CD8-positive, alpha-beta memory T cell (primary cell): Measurements from ENCODE around the gene LRRC58. TPM values are rescaled to one million over a fixed set of nuclear protein-coding genes. Genes with fewer than 3 reads are reported as not detected.

Experiments
- CTCF ChIA-PET: fragments of 350-600 bp; sonication (Branson Sonifier 250); formaldehyde crosslinking; loops from one replicate; lab custom pipeline; 2021; ENCODE audit warnings: antibody characterized with exemption; lab: Charles Lee
- POLR2A ChIA-PET: fragments of 350-600 bp; sonication (Branson Sonifier 250); formaldehyde crosslinking; loops from one replicate; lab custom pipeline; 2021; ENCODE audit warnings: antibody characterized with exemption; lab: Charles Lee
- DNase-seq, 5 donors: peaks; one replicate each; pipeline versions ENCODE4 v3.0.0 to v3.0.0-alpha.2; 2020 to 2022; ENCODE audit warnings: mixed read lengths in 1 of 5
- H3K27ac ChIP-seq: one replicate; pipeline ENCODE4 v1.7.0; 2013; ENCODE audit warnings: low read depth, mild to moderate bottlenecking, low read length, moderate library complexity
- H3K27me3 ChIP-seq: 2 replicates; pipeline ENCODE4 v1.7.0; 2013; ENCODE audit warnings: low read length, mild to moderate bottlenecking; ENCODE audit not compliant: insufficient read depth, poor library complexity, severe bottlenecking
- H3K36me3 ChIP-seq: 2 replicates; pipeline ENCODE4 v1.7.0; 2013; ENCODE audit warnings: mild to moderate bottlenecking, low read length, moderate library complexity; ENCODE audit not compliant: insufficient read depth
- H3K4me1 ChIP-seq: 2 replicates; pipeline ENCODE4 v1.7.0; 2013; ENCODE audit warnings: mild to moderate bottlenecking, low read length, moderate library complexity; ENCODE audit not compliant: insufficient read depth
- H3K4me3 ChIP-seq: 2 replicates; pipeline ENCODE4 v1.7.0; 2013; ENCODE audit warnings: mild to moderate bottlenecking, low read length
- H3K9me3 ChIP-seq: 2 replicates; pipeline ENCODE4 v1.7.0; 2013; ENCODE audit warnings: mild to moderate bottlenecking, low read length
- H3K27ac Mint-ChIP-seq, 8 donors: one replicate each; pipeline ENCODE4 v1.8.0; 2020 to 2021; ENCODE audit warnings: mixed read lengths in 8 of 8, mild to moderate bottlenecking in 6 of 8, inconsistent platforms in 3 of 8, moderate library complexity in 3 of 8
- H3K27me3 Mint-ChIP-seq, 2 donors: one replicate each; pipeline ENCODE4 v1.8.0; 2020 to 2021; ENCODE audit warnings: mixed read lengths in 2 of 2, mild to moderate bottlenecking in 1 of 2, moderate library complexity in 1 of 2
- H3K36me3 Mint-ChIP-seq, 3 donors: one replicate each; pipeline ENCODE4 v1.8.0; 2020 to 2021; ENCODE audit warnings: mixed read lengths in 3 of 3, inconsistent platforms in 1 of 3, mild to moderate bottlenecking in 1 of 3
- H3K4me1 Mint-ChIP-seq, 3 donors: one replicate each; pipeline ENCODE4 v1.8.0; 2020 to 2021; ENCODE audit warnings: mixed read lengths in 3 of 3, inconsistent platforms in 1 of 3, mild to moderate bottlenecking in 1 of 3
- H3K4me3 Mint-ChIP-seq, 7 donors: one replicate each; pipeline ENCODE4 v1.8.0; 2020 to 2021; ENCODE audit warnings: mixed read lengths in 7 of 7, mild to moderate bottlenecking in 6 of 7, moderate library complexity in 4 of 7, inconsistent platforms in 2 of 7
- H3K9me3 Mint-ChIP-seq, 5 donors: one replicate each; pipeline ENCODE4 v1.8.0; 2020 to 2022; ENCODE audit warnings: mixed read lengths in 5 of 5, mild to moderate bottlenecking in 3 of 5, moderate library complexity in 2 of 5, inconsistent platforms in 1 of 5
- polyA plus RNA-seq: library from polyadenylated mRNA; unstranded; fragments of 300-500 nt; fragmentation: Illumina TruSeq; gene quantifications from one replicate; pipeline ENCODE4 v1.2.3, GENCODE V29; 2021
- total RNA-seq, 2 experiments: library from RNA; stranded (reverse); gene quantifications; one replicate each; pipeline ENCODE4 v1.2.3, GENCODE V29; 2021

Gene LRRC58
- total and polyA plus RNA-seq, 3 experiments from 2014 or later: 8.0 to 37.9 (median 37.6) TPM

- Mint-ChIP-seq H3K4me1 (peaks cover 18 to 24% (median 24%) of the 10 kb centered on the region in 3 donors), H3K4me3 (peak overlapping the region in 1 of 7 donors; percentile 4), H3K27me3 (peaks cover 7 to 20% of the 10 kb centered on the region in 2 donors), H3K36me3 (peaks cover 0 to 13% (median 0%) of the 10 kb centered on the region in 3 donors), H3K27ac (no peak overlapping the region), H3K9me3 (no peaks in the 10 kb centered on the region)
- no peak overlapping the region for H3K27ac ChIP-seq
- ChIA-PET POLR2A (no interaction called here), CTCF (interaction anchor here (1.3 kb wide), 1 partner anchor 100 kb away, joined by 3 read pairs; no protein-coding TSS in a partner anchor)
- H3K9me3 ChIP-seq: no peaks in the 10 kb centered on the region
- H3K27me3 ChIP-seq: peaks cover 4% of the 10 kb centered on the region
- DNase-seq: no peak
- H3K4me1 ChIP-seq: peaks cover 17% of the 10 kb centered on the region
- H3K36me3 ChIP-seq: no peaks in the 10 kb centered on the region
- no peak overlapping the region for H3K4me3 ChIP-seq
Observed at GRCh38 chr3:120352017-120352416, 2.9 kb upstream of the LRRC58 start.

GRCh38 chr3:120350401-120350941 is 1.3 kb upstream of the LRRC58 start:
- no peaks in the 10 kb centered on the region for H3K36me3 ChIP-seq
- no peaks in the 10 kb centered on the region for H3K9me3 ChIP-seq
- ChIA-PET CTCF (interaction anchor here (1.0 to 2.1 kb wide), 6 partner anchors 13 to 1109 kb away, joined by 3 to 7 read pairs (median 4); no protein-coding TSS in a partner anchor), POLR2A (interaction anchor here (0.6 to 1.3 kb wide), 3 partner anchors 53 to 888 kb away, joined by 3 to 4 read pairs (median 3); no protein-coding TSS in a partner anchor)
- H3K9me3 Mint-ChIP-seq: no peaks in the 10 kb centered on the region
- no peak overlapping the region for H3K27ac ChIP-seq
- no peaks in the 10 kb centered on the region for H3K27me3 ChIP-seq
- peaks cover 26% of the 10 kb centered on the region for H3K4me1 ChIP-seq
- peak overlapping the region in 5 of 7 donors; percentile 40 to 97 (median 91) for H3K4me3 Mint-ChIP-seq
- H3K4me1 Mint-ChIP-seq: peaks cover 31 to 40% (median 40%) of the 10 kb centered on the region in 3 donors
- H3K36me3 Mint-ChIP-seq: peaks cover 0 to 24% (median 4%) of the 10 kb centered on the region in 3 donors
- no peak overlapping the region for H3K4me3 ChIP-seq
- no peak for DNase-seq
- peak overlapping the region in 1 of 8 donors; percentile 25 for H3K27ac Mint-ChIP-seq
- peaks cover 6 to 20% of the 10 kb centered on the region in 2 donors for H3K27me3 Mint-ChIP-seq

- H3K27ac Mint-ChIP-seq: peak overlapping the region; percentile 88 to 96 (median 93)
- H3K9me3 Mint-ChIP-seq: no peaks in the 10 kb centered on the region
- H3K4me1 Mint-ChIP-seq: peaks cover 38 to 47% (median 47%) of the 10 kb centered on the region in 3 donors
- CTCF ChIA-PET: interaction anchor here (1.0 to 2.1 kb wide), 12 partner anchors 8 to 1109 kb away, joined by 3 to 8 read pairs (median 4); no protein-coding TSS in a partner anchor
- H3K27me3 Mint-ChIP-seq: peaks cover 3 to 13% of the 10 kb centered on the region in 2 donors
- Histone ChIP-seq H3K27ac (peak overlapping the region; percentile 74), H3K4me3 (peak overlapping the region; percentile 86), H3K9me3 (no peaks in the 10 kb centered on the region), H3K27me3 (no peaks in the 10 kb centered on the region), H3K36me3 (no peaks in the 10 kb centered on the region), H3K4me1 (peaks cover 33% of the 10 kb centered on the region)
- DNase-seq: no peak
- H3K36me3 Mint-ChIP-seq: peaks cover 0 to 24% (median 5%) of the 10 kb centered on the region in 3 donors
- H3K4me3 Mint-ChIP-seq: peak overlapping the region; percentile 91 to 97 (median 93)
- POLR2A ChIA-PET: interaction anchor here (0.7 to 2.1 kb wide), 5 partner anchors 10 to 887 kb away, joined by 3 to 24 read pairs (median 4); partner anchors contain the start of gene GSK3B
Observed at GRCh38 chr3:120349855-120350125, 636 bp upstream of the LRRC58 start.

GRCh38 chr3:120348065-120348990 is 826 bp downstream of the LRRC58 start:
- Mint-ChIP-seq H3K27me3 (peaks cover 0 to under 1% of the 10 kb centered on the region in 2 donors), H3K4me3 (peak overlapping the region; percentile 91 to 97 (median 93)), H3K27ac (peak overlapping the region; percentile 68 to 94 (median 90)), H3K36me3 (peaks cover 0 to 26% (median 8%) of the 10 kb centered on the region in 3 donors), H3K9me3 (no peaks in the 10 kb centered on the region), H3K4me1 (peaks cover 50 to 61% (median 61%) of the 10 kb centered on the region in 3 donors)
- H3K27me3 ChIP-seq: no peaks in the 10 kb centered on the region
- peaks cover 45% of the 10 kb centered on the region for H3K4me1 ChIP-seq
- H3K36me3 ChIP-seq: no peaks in the 10 kb centered on the region
- peak overlapping the region; percentile 74 for H3K27ac ChIP-seq
- CTCF ChIA-PET: interaction anchor here (0.7 to 2.1 kb wide), 15 partner anchors 8 to 456 kb away, joined by 3 to 8 read pairs (median 3); no protein-coding TSS in a partner anchor
- POLR2A ChIA-PET: interaction anchor here (0.6 to 2.1 kb wide), 5 partner anchors 11 to 884 kb away, joined by 3 to 24 read pairs (median 5); partner anchors contain the start of genes GSK3B and NDUFB4
- no peaks in the 10 kb centered on the region for H3K9me3 ChIP-seq
- DNase-seq: peak in 3 of 5 donors; percentile 4 to 72 (median 32)
- peak overlapping the region; percentile 86 for H3K4me3 ChIP-seq

GRCh38 chr3:120344349-120344748 is 4.8 kb downstream of the LRRC58 start:
- peak overlapping the region in 5 of 7 donors; percentile 4 to 36 (median 16) for H3K4me3 Mint-ChIP-seq
- DNase-seq: peak in 2 of 5 donors; percentile 31 to 68
- Histone ChIP-seq H3K36me3 (no peaks in the 10 kb centered on the region), H3K27ac (no peak overlapping the region), H3K4me1 (peaks cover 37% of the 10 kb centered on the region), H3K27me3 (no peaks in the 10 kb centered on the region), H3K4me3 (no peak overlapping the region), H3K9me3 (no peaks in the 10 kb centered on the region)
- peak overlapping the region in 7 of 8 donors; percentile 10 to 85 (median 40) for H3K27ac Mint-ChIP-seq
- H3K27me3 Mint-ChIP-seq: no peaks in the 10 kb centered on the region
- peaks cover 12 to 42% (median 17%) of the 10 kb centered on the region in 3 donors for H3K36me3 Mint-ChIP-seq
- peaks cover 0 to 2% (median under 1%) of the 10 kb centered on the region in 5 donors for H3K9me3 Mint-ChIP-seq
- POLR2A ChIA-PET: interaction anchor here (0.6 to 1.4 kb wide), 3 partner anchors 250 to 265 kb away, joined by 3 to 4 read pairs (median 3); partner anchors contain the start of genes GSK3B and NDUFB4
- H3K4me1 Mint-ChIP-seq: peaks cover 58 to 74% (median 71%) of the 10 kb centered on the region in 3 donors
- CTCF ChIA-PET: interaction anchor here (0.8 kb wide), 1 partner anchor 72 kb away, joined by 3 read pairs; no protein-coding TSS in a partner anchor

- peaks cover 20 to 41% (median 22%) of the 10 kb centered on the region in 3 donors for H3K36me3 Mint-ChIP-seq
- POLR2A ChIA-PET: no interaction called here
Observed at GRCh38 chr3:120341658-120342346, 7.4 kb downstream of the LRRC58 start.

GRCh38 chr3:120339362-120339761 is 9.8 kb downstream of the LRRC58 start:
- CTCF ChIA-PET: no interaction called here
- POLR2A ChIA-PET: interaction anchor here (0.5 kb wide), 1 partner anchor 10 kb away, joined by 3 read pairs; no protein-coding TSS in a partner anchor

More at GRCh38 chr3:120341658-120342346, 7.4 kb downstream of the LRRC58 start:
- no peak overlapping the region for H3K4me3 ChIP-seq
- peaks cover 0 to 5% (median 4%) of the 10 kb centered on the region in 5 donors for H3K9me3 Mint-ChIP-seq
- CTCF ChIA-PET: no interaction called here
- peaks cover 25% of the 10 kb centered on the region for H3K4me1 ChIP-seq
- DNase-seq: no peak
- no peaks in the 10 kb centered on the region for H3K27me3 ChIP-seq
- no peaks in the 10 kb centered on the region for H3K36me3 ChIP-seq
- no peak overlapping the region for H3K27ac ChIP-seq
- no peaks in the 10 kb centered on the region for H3K9me3 ChIP-seq
- H3K4me1 Mint-ChIP-seq: peaks cover 64 to 82% (median 79%) of the 10 kb centered on the region in 3 donors
- no peak overlapping the region for H3K4me3 Mint-ChIP-seq
- H3K27me3 Mint-ChIP-seq: no peaks in the 10 kb centered on the region
- H3K27ac Mint-ChIP-seq: peak overlapping the region in 1 of 8 donors; percentile 60

More at GRCh38 chr3:120339362-120339761, 9.8 kb downstream of the LRRC58 start:
- H3K27me3 Mint-ChIP-seq: no peaks in the 10 kb centered on the region
- H3K4me1 Mint-ChIP-seq: peaks cover 47 to 76% (median 65%) of the 10 kb centered on the region in 3 donors
- peaks cover 13 to 46% (median 22%) of the 10 kb centered on the region in 3 donors for H3K36me3 Mint-ChIP-seq
- Histone ChIP-seq H3K36me3 (no peaks in the 10 kb centered on the region), H3K4me3 (no peak overlapping the region), H3K27me3 (no peaks in the 10 kb centered on the region), H3K27ac (no peak overlapping the region), H3K4me1 (peaks cover 7% of the 10 kb centered on the region), H3K9me3 (no peaks in the 10 kb centered on the region)
- H3K9me3 Mint-ChIP-seq: peaks cover 0 to 5% (median 4%) of the 10 kb centered on the region in 5 donors
- no peak overlapping the region for H3K4me3 Mint-ChIP-seq
- DNase-seq: no peak
- peak overlapping the region in 1 of 8 donors; percentile 66 for H3K27ac Mint-ChIP-seq
